PC-9 (cell line): ENCODE data around the gene FOXP1. TPM values are rescaled to one million over a fixed set of nuclear protein-coding genes. Genes with fewer than 3 reads are reported as not detected.

Source experiments
- BruUV-seq: library from RNA; stranded (reverse); fragments of 400-500 nt; replicated peaks from 2 replicates; lab custom pipeline; 2021; lab: Mats Ljungman, UMichigan
- CTCF ChIA-PET: fragments of 300-600 bp; sonication (Branson Sonifier 250); formaldehyde crosslinking; loops from one replicate; lab custom pipeline; 2022; ENCODE audit warnings: antibody characterized with exemption; lab: Charles Lee
- POLR2A ChIA-PET: fragments of 300-600 bp; sonication (Branson Sonifier 250); formaldehyde crosslinking; loops from one replicate; lab custom pipeline; 2022; ENCODE audit warnings: antibody characterized with exemption; ENCODE audit not compliant: unreplicated experiment; lab: Charles Lee
- DNase-seq, 2 experiments: peaks; one replicate each; pipeline versions ENCODE4 v3.0.0 to v3.0.0-alpha.2; 2015 to 2022; ENCODE audit warnings: mixed read lengths in 1 of 2
- H2AFZ ChIP-seq: fragments of 200-600 bp; sonication (generic); 2 replicates; pipeline ENCODE4 v1.8.1; 2017; ENCODE audit warnings: antibody characterized with exemption
- H3F3A ChIP-seq: fragments of 200-600 bp; sonication (generic); 2 replicates; pipeline ENCODE4 v1.8.1; 2017; ENCODE audit warnings: antibody characterized with exemption, mild to moderate bottlenecking, low read depth; ENCODE audit not compliant: insufficient read depth
- H3K27ac ChIP-seq: fragments of 200-600 bp; sonication (generic); 2 replicates; pipeline ENCODE4 v1.6.1; 2016; ENCODE audit warnings: mixed run types
- H3K27me3 ChIP-seq: fragments of 200-600 bp; sonication (generic); 2 replicates; pipeline ENCODE4 v1.6.1; 2016; ENCODE audit warnings: low read depth, mixed run types; ENCODE audit not compliant: insufficient read depth
- H3K36me3 ChIP-seq: fragments of 200-600 bp; sonication (generic); 2 replicates; pipeline ENCODE4 v1.6.1; 2016; ENCODE audit warnings: low read depth, mixed run types
- H3K4me1 ChIP-seq: fragments of 200-600 bp; sonication (generic); replicated peaks from 2 replicates; pipeline ENCODE4 v1.6.1; 2016; ENCODE audit warnings: mixed run types; ENCODE audit not compliant: insufficient read depth
- H3K4me2 ChIP-seq: fragments of 200-600 bp; sonication (generic); 2 replicates; pipeline ENCODE4 v1.6.1; 2017; ENCODE audit warnings: mixed run types
- H3K4me3 ChIP-seq: fragments of 200-600 bp; sonication (generic); 2 replicates; pipeline ENCODE4 v1.6.1; 2016; ENCODE audit warnings: mixed run types
- H3K79me2 ChIP-seq: fragments of 200-600 bp; sonication (generic); 2 replicates; pipeline ENCODE4 v1.6.1; 2017; ENCODE audit warnings: low read depth, mixed run types
- H3K9me2 ChIP-seq: fragments of 200-600 bp; sonication (generic); 2 replicates; pipeline ENCODE4 v1.8.1; 2017; ENCODE audit warnings: mild to moderate bottlenecking; ENCODE audit not compliant: insufficient read depth
- H3K9me3 ChIP-seq: fragments of 200-600 bp; sonication (generic); 2 replicates; pipeline ENCODE4 v1.8.1; 2016; ENCODE audit warnings: low read depth; ENCODE audit not compliant: insufficient read depth
- H4K20me1 ChIP-seq: fragments of 200-600 bp; sonication (generic); 2 replicates; pipeline ENCODE4 v1.8.1; 2017; ENCODE audit not compliant: insufficient read depth
- EZH2 ChIP-seq: fragments of 200-600 bp; sonication (generic); IDR thresholded peaks from 2 replicates; pipeline ENCODE4 v1.8.0; 2017; ENCODE audit warnings: antibody characterized with exemption, low read depth
- intact Hi-C: fragments of 100-400 bp; cut with micrococcal nuclease; formaldehyde crosslinking; loops from one replicate; pipeline ENCODE4 v1.10.0; 2022; ENCODE audit not compliant: unreplicated experiment
- total RNA-seq: library from RNA; stranded (reverse); gene quantifications from 2 replicates; pipeline ENCODE4 v1.2.3, GENCODE V29; 2021
- TF ChIP-seq, protein P1 (sequence below): fragments of 200-600 bp; sonication (generic); conservative IDR thresholded peaks from 2 replicates; pipeline ENCODE4 v1.6.1; 2017; ENCODE audit warnings: mixed run types, antibody characterized with exemption, mild to moderate bottlenecking, moderate library complexity

Gene FOXP1
- total RNA-seq, 1 experiment from 2014 or later = 33.3 TPM

DNA sequence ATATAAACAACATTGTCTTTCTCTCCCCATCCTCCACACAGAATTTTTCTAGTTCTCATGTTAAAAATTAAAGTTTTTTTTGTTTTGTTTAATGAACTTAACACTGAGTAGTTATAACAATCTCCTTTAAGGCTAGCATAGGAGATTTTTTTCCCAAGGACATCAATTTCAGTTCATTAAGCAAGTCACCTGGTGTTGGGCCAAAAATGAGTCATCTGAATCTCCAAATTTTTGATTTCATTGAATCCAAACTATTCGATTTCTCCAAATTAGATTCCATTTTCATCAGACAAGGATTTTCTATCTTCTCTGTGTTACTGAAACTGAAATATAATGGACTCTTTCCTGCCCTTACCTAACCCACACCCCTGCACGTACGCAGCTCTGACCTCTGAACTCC, 639.6 kb downstream of the FOXP1 start:
- H3K36me3 ChIP-seq = no peaks in the 10 kb centered on the region
- no peaks in the 10 kb centered on the region for H3K9me2 ChIP-seq
- H3K79me2 ChIP-seq = no peaks in the 10 kb centered on the region
- no peak overlapping the region for H3K27ac ChIP-seq
- H3K4me3 ChIP-seq = no peak overlapping the region
- no peaks in the 10 kb centered on the region for H3K4me1 ChIP-seq
- intact Hi-C loops = no loop called here
- no peaks in the 10 kb centered on the region for H3K27me3 ChIP-seq
- no TSS peak for BruUV-seq
- no peaks in the 10 kb centered on the region for H3K9me3 ChIP-seq
- ChIA-PET CTCF (no interaction called here), POLR2A (no interaction called here)
- H3K4me2 ChIP-seq = no peak overlapping the region
- TF ChIP-seq EZH2 = no peak
- TF ChIP-seq, protein P1, sequence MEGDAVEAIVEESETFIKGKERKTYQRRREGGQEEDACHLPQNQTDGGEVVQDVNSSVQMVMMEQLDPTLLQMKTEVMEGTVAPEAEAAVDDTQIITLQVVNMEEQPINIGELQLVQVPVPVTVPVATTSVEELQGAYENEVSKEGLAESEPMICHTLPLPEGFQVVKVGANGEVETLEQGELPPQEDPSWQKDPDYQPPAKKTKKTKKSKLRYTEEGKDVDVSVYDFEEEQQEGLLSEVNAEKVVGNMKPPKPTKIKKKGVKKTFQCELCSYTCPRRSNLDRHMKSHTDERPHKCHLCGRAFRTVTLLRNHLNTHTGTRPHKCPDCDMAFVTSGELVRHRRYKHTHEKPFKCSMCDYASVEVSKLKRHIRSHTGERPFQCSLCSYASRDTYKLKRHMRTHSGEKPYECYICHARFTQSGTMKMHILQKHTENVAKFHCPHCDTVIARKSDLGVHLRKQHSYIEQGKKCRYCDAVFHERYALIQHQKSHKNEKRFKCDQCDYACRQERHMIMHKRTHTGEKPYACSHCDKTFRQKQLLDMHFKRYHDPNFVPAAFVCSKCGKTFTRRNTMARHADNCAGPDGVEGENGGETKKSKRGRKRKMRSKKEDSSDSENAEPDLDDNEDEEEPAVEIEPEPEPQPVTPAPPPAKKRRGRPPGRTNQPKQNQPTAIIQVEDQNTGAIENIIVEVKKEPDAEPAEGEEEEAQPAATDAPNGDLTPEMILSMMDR = no peak
- H2AFZ ChIP-seq = no peak overlapping the region
- no peak for DNase-seq
- no peaks in the 10 kb centered on the region for H3F3A ChIP-seq
- no peaks in the 10 kb centered on the region for H4K20me1 ChIP-seq

DNA sequence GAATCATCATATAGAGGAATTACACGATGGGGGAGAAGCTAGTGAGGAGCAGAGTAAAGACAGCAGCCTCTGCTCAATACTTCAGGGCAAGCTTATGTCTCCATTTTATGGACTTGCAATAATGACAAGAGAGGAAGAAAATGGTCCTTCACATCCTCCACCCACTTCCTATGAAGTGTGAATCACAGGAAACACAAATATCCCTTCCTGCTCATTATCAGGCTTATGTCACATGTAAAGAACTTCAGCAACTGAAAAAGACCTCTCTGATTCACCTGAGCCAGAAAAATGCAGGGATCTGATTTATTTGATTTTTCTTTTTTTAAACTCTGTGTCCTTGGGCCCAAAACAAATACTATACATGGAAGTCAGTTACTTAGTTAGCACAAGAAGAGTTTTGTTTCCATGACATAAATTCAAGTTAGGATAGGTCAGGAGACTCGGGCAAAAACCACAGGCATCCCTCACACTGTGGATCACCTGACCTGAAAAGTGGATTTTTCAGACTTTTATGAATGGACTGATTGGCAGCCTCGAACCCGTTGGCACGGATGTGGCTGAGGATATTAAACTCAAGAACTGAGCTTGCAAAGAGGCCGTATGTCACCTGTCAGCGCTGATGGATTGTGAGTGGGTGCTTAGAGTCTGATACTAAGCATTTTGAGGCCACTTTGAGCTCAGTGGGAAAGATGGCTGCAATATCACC, 650.3 kb downstream of the FOXP1 start:
- H3K4me1 ChIP-seq = no peaks in the 10 kb centered on the region
- no peaks in the 10 kb centered on the region for H4K20me1 ChIP-seq
- no peaks in the 10 kb centered on the region for H3K79me2 ChIP-seq
- DNase-seq = no peak
- no peaks in the 10 kb centered on the region for H3K36me3 ChIP-seq
- H3K27me3 ChIP-seq = no peaks in the 10 kb centered on the region
- no TSS peak for BruUV-seq
- no peak overlapping the region for H3K4me3 ChIP-seq
- no peak overlapping the region for H2AFZ ChIP-seq
- H3K4me2 ChIP-seq = no peak overlapping the region
- no peaks in the 10 kb centered on the region for H3F3A ChIP-seq
- intact Hi-C loops = no loop called here
- ChIA-PET CTCF (no interaction called here), POLR2A (no interaction called here)
- TF ChIP-seq, protein P1 = no peak
- no peak for TF ChIP-seq EZH2
- no peaks in the 10 kb centered on the region for H3K9me3 ChIP-seq
- no peaks in the 10 kb centered on the region for H3K9me2 ChIP-seq
- H3K27ac ChIP-seq = no peak overlapping the region

DNA sequence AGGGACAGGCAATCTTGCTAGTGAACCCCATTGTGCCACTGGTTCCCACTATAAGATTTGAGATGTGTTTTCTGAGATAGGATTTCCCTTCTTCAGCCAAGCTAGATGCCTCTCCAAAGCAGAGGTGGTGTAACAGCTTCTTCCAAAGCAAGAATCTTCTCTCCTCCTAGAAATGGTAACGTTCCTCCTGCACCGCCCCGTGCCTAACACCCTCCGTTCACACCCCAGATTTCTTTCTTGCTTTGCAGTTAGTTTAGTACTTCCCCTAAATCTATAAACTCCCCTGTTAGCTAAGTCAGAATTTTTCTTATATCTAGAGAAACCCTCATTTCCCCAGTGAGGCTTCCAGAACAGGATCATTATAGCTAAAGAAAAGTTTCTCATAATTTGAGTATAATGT, 653.5 kb downstream of the FOXP1 start:
- Histone ChIP-seq H2AFZ (no peak overlapping the region), H4K20me1 (no peaks in the 10 kb centered on the region), H3K9me2 (no peaks in the 10 kb centered on the region), H3K27me3 (no peaks in the 10 kb centered on the region), H3K4me2 (no peak overlapping the region), H3K4me1 (no peaks in the 10 kb centered on the region), H3K79me2 (no peaks in the 10 kb centered on the region), H3K27ac (no peak overlapping the region), H3K36me3 (no peaks in the 10 kb centered on the region), H3K9me3 (no peaks in the 10 kb centered on the region), H3K4me3 (no peak overlapping the region), H3F3A (no peaks in the 10 kb centered on the region)
- no peak for DNase-seq
- BruUV-seq = no TSS peak
- intact Hi-C loops = no loop called here
- TF ChIP-seq, protein P1 = no peak
- TF ChIP-seq EZH2 = no peak
- POLR2A ChIA-PET = no interaction called here
- CTCF ChIA-PET = no interaction called here
